Measurements from ENCODE around the gene PI4KA. TPM values are rescaled to one million over a fixed set of nuclear protein-coding genes. Genes with fewer than 3 reads are reported as not detected.

The PI4KA gene
- total RNA-seq, 3 donors from 2014 or later (not counting 1 experiment from before 2014, with no cell fraction given): 208 to 233 (median 215) TPM

- Mint-ChIP-seq H3K36me3 (no peaks in the 10 kb centered on the region), H3K27ac (peak overlapping the region in 1 of 2 donors; percentile 21), H3K27me3 (ENCODE audit: low read depth in 2 of 2) (no peaks in the 10 kb centered on the region), H3K9me3 (no peaks in the 10 kb centered on the region), H3K4me3 (no peak overlapping the region), H3K4me1 (peaks cover 50 to 59% of the 10 kb centered on the region in 2 donors)
- no peak for TF ChIP-seq CTCF (IDR thresholded peaks at IDR 0.05)
- H3K36me3 ChIP-seq (ENCODE audit: control insufficient read depth, insufficient read depth, low read length): no peaks in the 10 kb centered on the region
- DNase-seq (no peak), ATAC-seq (no peak)
- no peak overlapping the region for H3K27ac ChIP-seq (ENCODE audit: low read length)
- no peaks in the 10 kb centered on the region for H3K27me3 ChIP-seq (ENCODE audit: control insufficient read depth, insufficient read depth, low read length)
- H3K9me3 ChIP-seq (ENCODE audit: control insufficient read depth, insufficient read depth, low read length): no peaks in the 10 kb centered on the region
- WGBS (ENCODE audit: insufficient coverage): 95% methylated on average over 4 of the region's 6 CpGs
- intact Hi-C loops (cut with micrococcal nuclease): no loop called here
- peaks cover 14% of the 10 kb centered on the region for H3K4me1 ChIP-seq (ENCODE audit: control insufficient read depth, insufficient read depth, low read length)
- no peak overlapping the region for H3K4me3 ChIP-seq (ENCODE audit: low read length)
Measured at GRCh38 chr22:20852503-20852902, 6.1 kb downstream of the PI4KA start.

GRCh38 chr22:20852076-20852475 lies 6.5 kb downstream of the PI4KA start:
- Histone ChIP-seq H3K4me3 (ENCODE audit: low read length) (no peak overlapping the region), H3K9me3 (ENCODE audit: control insufficient read depth, insufficient read depth, low read length) (no peaks in the 10 kb centered on the region), H3K36me3 (ENCODE audit: control insufficient read depth, insufficient read depth, low read length) (no peaks in the 10 kb centered on the region), H3K27me3 (ENCODE audit: control insufficient read depth, insufficient read depth, low read length) (no peaks in the 10 kb centered on the region), H3K4me1 (ENCODE audit: control insufficient read depth, insufficient read depth, low read length) (peaks cover 9% of the 10 kb centered on the region), H3K27ac (ENCODE audit: low read length) (no peak overlapping the region)
- WGBS (ENCODE audit: insufficient coverage): 31% methylated on average over 2 of the region's 4 CpGs
- Mint-ChIP-seq H3K4me3 (no peak overlapping the region), H3K27ac (peak overlapping the region in 1 of 2 donors; percentile 23), H3K27me3 (ENCODE audit: low read depth in 2 of 2) (no peaks in the 10 kb centered on the region), H3K9me3 (no peaks in the 10 kb centered on the region), H3K36me3 (no peaks in the 10 kb centered on the region), H3K4me1 (peaks cover 46 to 57% of the 10 kb centered on the region in 2 donors)
- no peak for TF ChIP-seq CTCF (IDR thresholded peaks at IDR 0.05)
- DNase-seq (no peak), ATAC-seq (no peak)
- intact Hi-C loops (cut with micrococcal nuclease): no loop called here

- TF ChIP-seq CTCF (IDR thresholded peaks at IDR 0.05): no peak
- intact Hi-C loops (cut with micrococcal nuclease): no loop called here
Measured at GRCh38 chr22:20847318-20847822, 11.2 kb downstream of the PI4KA start.

More at GRCh38 chr22:20847318-20847822, 11.2 kb downstream of the PI4KA start:
- Mint-ChIP-seq H3K4me1 (peaks cover 32 to 40% of the 10 kb centered on the region in 2 donors), H3K36me3 (no peaks in the 10 kb centered on the region), H3K4me3 (no peak overlapping the region), H3K27ac (no peak overlapping the region), H3K27me3 (ENCODE audit: low read depth in 2 of 2) (no peaks in the 10 kb centered on the region), H3K9me3 (no peaks in the 10 kb centered on the region)
- Histone ChIP-seq H3K9me3 (ENCODE audit: control insufficient read depth, insufficient read depth, low read length) (no peaks in the 10 kb centered on the region), H3K4me3 (ENCODE audit: low read length) (no peak overlapping the region), H3K27me3 (ENCODE audit: control insufficient read depth, insufficient read depth, low read length) (no peaks in the 10 kb centered on the region), H3K36me3 (ENCODE audit: control insufficient read depth, insufficient read depth, low read length) (no peaks in the 10 kb centered on the region), H3K4me1 (ENCODE audit: control insufficient read depth, insufficient read depth, low read length) (no peaks in the 10 kb centered on the region), H3K27ac (ENCODE audit: low read length) (no peak overlapping the region)
- DNase-seq (no peak), ATAC-seq (no peak)
- 88% methylated on average over 2 of the region's 2 CpGs for WGBS (ENCODE audit: insufficient coverage)

All from natural killer cell (primary cell).